Activated T-cell treated with anti-CD3 and anti-CD28 coated beads for 24 hours (primary cell): ENCODE measurements around the gene ZMYND15.

ENCODE experiments used
- DNase-seq: peaks from one replicate; pipeline ENCODE4 v3.0.0-alpha.2; 2020; ENCODE audit warnings: low read depth

Gene ZMYND15

DNA sequence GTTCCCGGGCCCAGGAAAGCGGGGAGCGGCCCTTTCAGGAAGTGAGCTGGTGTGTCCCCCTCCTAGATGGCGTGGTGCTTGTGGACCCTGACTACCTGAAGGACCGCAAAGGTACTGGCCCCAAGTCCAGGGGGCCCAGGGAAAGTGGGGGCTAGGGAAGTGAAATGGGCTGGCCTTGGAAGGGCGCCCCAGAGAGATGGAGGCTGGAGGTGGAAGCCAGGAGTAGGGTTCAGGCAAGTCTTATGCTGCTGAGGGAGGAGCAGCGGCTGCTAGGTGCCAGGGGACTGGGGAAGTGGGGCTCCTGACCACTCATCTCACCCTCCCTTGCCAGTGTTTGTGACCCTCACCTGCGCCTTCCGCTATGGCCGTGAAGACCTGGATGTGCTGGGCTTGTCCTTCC lies 23.6 kb upstream of the ZMYND15 start:
- DNase-seq, result no peak

DNA sequence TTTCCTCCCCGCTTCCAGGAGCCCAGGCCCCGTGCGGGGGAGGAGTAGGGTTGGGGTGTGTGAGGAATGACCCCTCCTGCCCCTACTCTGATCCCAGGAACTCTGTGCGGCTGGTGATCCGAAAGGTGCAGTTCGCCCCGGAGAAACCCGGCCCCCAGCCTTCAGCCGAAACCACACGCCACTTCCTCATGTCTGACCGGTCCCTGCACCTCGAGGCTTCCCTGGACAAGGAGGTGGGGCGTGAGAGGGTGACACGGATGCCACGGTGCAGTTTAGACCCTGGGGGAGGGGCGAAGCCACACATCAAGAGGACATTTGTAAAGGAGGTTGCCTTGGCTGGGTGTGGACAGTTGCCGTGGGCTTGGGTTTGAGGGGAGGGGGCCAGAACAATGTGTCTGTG lies 21.8 kb upstream of the ZMYND15 start:
- DNase-seq, result no peak

DNA sequence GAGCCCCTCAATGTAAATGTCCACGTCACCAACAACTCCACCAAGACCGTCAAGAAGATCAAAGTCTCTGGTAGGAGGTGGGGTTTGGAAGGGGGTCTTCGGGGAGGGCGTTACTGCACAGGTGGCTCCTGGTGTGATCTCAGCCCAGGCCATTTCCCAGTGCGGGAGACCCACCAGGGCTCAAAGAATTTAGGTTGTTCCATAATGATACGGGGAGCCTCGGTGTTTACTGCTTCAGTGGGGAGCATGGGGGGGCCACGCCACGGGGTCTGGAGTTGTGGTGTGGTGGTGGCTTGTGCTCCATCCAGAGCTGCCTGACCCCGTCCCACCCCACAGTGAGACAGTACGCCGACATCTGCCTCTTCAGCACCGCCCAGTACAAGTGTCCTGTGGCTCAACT lies 21.4 kb upstream of the ZMYND15 start:
- DNase-seq, result no peak

DNA sequence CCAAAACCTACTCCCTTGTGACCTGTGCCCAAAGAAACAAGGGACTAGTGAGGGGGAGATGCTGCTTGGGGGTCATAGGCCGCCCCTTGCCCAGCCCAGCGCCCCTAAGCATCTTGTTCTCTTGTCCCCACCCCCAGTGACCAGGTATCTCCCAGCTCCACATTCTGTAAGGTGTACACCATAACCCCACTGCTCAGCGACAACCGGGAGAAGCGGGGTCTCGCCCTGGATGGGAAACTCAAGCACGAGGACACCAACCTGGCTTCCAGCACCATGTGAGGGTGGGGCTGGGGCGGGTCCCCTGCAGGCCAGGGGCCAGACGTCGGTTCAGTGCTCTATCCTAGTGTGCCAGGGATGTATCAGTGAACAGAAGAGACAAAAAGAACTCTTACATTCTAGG lies 20.5 kb upstream of the ZMYND15 start:
- DNase-seq, result no peak

DNA sequence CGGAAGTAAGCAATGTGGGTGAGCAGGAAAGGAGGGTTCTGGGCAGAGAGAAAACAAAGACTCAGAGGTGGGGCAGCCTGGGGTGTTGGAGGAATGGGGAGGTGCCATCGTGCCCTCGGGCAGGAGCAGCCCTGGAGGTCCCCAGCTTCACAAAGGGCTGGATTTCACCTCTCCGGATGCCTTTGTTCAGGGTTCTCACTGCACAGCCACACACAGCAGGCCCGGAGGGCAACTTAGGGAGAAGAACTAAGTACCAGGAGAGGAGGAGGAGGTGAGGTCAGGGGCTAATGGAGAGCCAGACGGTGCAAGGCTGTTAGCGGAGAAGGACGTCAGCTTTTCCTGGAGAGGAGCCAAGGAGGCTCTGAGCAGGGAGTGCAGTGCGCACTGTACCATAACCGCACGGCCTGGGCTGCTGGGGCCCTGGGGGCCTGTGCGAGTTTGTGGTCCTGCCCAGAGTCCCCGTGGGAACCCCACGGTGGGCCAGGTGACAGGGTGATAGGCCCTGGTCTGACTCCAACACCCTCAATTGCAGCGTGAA lies 19.9 kb upstream of the ZMYND15 start:
- DNase-seq, result no peak

DNA sequence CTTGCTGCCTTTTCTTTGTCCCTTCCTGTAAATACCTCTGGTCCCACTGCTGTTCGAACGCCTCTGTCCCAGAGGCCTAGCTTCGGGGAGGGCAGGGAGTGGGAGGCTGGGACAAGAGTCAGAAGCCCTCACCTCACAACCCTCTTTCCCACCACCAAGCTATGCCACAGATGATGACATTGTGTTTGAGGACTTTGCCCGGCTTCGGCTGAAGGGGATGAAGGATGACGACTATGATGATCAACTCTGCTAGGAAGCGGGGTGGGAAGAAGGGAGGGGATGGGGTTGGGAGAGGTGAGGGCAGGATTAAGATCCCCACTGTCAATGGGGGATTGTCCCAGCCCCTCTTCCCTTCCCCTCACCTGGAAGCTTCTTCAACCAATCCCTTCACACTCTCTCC lies 18.8 kb upstream of the ZMYND15 start:
- no peak for DNase-seq

DNA sequence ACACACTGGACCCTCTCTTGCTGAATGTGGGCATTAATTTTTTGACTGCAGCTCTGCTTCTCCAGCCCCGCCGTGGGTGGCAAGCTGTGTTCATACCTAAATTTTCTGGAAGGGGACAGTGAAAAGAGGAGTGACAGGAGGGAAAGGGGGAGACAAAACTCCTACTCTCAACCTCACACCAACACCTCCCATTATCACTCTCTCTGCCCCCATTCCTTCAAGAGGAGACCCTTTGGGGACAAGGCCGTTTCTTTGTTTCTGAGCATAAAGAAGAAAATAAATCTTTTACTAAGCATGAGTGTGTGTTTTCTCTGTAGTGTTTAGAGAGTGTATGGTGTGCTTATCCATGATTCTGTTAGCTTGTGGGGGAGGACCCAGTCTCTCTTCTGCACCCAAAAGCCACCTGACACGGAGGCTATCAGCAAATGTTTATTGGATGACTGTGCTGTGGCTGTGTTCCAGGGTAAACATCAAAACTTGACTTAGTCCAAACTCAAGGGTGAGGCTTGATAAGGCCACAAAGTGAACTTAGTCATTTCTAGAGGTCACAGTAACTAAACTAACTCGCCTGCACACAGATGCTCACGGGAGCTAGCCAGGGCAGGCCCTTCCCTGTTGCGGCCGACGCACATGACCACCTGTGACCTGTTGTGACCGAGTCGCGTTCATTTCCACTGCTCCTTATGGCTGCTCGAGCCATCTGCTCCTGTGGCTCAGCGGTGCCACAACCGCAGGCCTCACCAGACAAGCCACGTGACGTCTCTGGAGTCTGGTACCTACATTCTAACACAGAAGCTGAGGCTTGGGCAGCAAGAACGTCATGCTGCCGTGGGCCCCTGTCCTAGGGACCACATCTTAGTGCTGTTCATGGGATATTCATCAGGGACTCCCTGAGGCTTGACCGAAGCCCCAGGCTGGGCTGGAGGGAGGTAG lies 18.2 kb upstream of the ZMYND15 start:
- no peak for DNase-seq

DNA sequence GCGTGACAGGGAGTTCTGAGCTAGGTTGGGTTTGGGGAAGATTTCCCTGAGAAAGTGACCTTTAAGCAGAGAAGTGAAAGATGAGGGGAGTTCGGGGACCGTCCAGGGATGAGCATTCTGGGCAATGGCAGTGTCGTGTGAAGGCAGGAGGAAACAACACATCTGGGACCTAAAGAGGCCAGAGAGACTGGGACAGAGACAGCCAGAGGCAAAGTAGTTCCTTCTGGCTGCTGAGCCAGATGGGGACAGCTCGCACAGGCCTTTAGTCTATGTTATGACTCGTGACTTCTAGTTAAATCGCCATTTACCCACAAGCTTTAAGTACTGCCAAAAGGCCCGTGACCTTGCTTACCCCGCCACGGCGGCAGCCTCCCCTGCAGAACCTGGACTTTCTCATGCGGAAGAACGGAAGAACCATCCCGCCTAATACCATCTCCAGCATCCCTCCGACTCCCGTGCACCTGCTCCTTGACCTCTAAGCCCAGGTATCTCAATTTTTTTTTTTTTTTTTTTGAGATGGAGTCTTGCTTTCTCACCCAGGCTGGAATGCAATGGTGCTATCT lies 16.9 kb upstream of the ZMYND15 start:
- DNase-seq, result no peak

DNA sequence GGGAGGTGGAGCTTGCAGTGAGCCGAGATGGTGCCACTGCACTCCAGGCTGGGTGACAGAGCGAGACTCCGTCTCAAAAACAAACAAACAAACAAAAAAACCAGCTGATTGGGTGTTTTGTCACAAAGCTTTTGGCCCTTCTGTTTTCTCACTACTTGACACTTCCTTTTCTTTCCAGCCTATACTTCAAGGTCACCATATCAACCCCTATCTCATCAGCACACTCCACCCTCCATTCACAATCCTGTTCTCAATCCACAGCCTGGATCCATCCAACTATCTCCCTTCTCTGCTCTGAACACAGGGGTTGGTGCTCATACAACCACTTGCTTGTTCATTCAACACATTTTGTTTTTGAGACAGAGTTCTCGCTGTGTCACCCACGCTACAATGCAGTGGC lies 15.0 kb upstream of the ZMYND15 start:
- DNase-seq, result no peak

DNA sequence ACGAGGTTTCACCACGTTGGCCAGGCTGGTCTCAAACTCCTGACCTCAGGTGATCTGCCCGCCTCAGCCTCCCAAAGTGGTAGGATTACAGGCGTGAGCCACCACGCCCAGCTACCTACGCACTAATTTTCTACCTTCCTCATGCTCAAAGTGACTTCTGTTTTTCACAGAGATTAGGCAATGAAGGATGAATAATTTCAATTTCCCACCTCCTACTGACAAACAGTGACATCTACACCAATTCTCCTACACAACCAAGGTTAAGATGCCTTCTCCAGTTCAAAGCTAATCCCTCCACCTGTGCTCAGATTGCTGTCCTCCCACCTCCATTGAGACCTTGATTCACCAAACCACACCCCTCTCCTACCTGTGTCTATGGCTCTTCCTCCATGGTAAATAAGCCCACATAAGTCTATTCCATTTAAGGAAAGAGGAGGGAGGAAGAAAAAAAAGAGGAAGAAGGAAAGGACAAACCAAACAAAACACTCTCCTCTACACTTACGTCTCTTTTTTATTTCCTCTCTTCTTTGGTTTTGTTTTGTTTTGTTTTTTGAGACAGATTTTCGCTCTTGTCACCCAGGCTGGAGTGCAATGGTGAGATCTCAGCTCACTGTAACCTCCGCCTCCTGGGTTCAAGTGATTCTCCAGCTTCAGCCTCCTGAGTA lies 13.9 kb upstream of the ZMYND15 start:
- DNase-seq, result no peak

DNA sequence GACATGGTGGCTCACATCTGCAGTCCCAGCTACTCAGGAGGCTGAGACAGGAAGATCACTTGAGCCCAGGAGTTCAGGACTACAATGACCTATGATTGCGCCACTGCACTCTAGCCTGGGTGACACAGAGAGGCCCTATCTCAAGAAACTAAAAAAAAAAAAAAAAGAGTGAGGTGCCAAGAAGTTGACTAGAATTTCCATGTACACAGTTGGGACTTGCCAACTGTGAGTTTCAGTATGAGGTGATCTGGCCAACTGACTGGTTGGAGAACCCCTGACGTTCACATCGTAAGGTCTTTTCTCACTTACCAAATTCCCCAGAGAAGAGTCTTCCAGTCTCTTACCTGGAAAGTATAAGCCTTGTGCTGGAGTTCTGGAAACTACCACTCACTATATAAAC lies 11.5 kb upstream of the ZMYND15 start:
- no peak for DNase-seq

DNA sequence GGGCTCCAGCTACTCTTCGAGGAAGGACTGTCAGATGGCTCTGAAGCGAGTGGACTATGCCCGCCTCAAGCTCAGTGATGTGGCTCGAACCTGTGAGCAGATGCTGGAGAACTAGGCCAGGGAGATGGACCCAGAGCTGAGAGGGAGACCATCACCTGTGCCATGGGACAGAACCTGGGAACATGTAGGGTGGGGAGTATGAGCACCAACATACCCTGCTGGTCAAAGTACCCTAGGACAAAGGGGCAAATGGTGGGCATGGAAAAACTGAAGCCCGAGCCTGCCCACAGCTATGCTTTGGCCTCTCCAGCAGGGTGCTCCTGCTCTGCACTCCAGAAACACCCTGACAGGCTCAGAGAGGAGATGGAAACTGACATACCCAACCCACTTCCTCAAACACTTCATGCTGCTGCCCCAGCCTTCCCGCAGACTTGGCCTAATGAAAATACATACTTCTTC lies 6.5 kb upstream of the ZMYND15 start:
- DNase-seq, result no peak

DNA sequence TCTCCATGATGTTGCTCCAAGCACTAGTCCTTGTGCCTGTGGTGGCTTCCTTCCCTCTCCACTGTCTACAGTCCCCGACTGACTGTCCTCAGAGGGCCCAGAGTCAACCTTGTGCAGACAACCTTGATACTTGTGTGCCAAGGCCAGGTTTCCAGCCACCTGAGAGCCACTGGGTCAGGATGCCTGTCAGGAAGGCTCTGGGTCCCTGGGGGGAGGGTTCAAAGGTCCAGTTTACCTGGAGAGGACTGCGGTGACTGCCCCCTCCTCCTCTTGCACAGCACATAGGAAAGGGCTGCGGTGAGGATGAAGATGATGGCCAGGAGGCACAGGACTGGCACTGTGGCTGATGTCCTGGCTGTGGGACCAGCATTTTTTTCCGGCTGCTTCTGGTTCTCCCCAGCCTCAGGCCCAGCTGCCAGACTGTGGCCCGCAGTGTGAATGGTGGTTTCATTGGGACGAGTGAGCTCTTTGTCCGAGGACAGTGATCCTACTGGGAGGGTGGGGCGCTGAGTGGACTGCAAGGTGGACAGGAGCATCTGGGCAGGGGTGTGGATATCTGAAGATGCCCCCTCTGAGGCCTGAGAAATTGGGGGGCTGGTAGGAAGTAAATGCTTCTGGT lies 4.7 kb upstream of the ZMYND15 start:
- no peak for DNase-seq

DNA sequence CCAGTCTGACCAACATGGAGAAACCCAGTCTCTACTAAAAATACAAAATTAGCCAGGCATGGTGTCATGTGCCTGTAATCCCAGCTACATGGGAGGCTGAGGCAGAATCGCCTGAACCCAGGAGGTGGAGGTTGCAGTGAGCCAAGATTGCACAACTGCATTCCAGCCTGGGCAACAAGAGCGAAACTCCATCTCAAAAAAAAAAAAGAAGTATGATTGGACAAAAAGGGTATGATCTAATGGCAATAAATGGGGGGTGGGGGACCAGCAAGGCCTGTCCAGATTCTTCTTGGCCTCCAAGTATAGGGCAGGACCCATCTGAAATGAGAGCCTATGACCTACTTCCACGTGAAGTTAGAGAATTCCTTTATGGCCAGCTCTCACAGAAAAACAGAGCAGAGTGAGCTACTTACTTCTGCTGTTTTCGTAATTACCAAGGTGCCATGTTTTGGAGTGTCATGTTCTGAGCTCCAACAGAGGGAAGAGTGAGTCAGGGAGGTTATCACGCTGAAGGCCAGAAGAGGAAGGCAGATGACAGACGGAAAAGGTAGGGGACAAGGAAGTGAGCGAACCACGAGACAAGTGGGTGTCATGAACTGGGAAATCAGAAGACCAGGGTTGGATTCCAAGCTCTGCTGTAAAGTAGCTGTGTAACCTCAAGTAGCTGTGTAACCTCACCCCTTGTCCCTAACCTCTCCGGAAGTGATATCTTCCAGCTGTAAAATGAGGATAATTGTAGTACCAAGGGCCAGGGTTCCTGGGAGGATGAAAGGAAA lies 3.6 kb upstream of the ZMYND15 start:
- DNase-seq, result no peak

DNA sequence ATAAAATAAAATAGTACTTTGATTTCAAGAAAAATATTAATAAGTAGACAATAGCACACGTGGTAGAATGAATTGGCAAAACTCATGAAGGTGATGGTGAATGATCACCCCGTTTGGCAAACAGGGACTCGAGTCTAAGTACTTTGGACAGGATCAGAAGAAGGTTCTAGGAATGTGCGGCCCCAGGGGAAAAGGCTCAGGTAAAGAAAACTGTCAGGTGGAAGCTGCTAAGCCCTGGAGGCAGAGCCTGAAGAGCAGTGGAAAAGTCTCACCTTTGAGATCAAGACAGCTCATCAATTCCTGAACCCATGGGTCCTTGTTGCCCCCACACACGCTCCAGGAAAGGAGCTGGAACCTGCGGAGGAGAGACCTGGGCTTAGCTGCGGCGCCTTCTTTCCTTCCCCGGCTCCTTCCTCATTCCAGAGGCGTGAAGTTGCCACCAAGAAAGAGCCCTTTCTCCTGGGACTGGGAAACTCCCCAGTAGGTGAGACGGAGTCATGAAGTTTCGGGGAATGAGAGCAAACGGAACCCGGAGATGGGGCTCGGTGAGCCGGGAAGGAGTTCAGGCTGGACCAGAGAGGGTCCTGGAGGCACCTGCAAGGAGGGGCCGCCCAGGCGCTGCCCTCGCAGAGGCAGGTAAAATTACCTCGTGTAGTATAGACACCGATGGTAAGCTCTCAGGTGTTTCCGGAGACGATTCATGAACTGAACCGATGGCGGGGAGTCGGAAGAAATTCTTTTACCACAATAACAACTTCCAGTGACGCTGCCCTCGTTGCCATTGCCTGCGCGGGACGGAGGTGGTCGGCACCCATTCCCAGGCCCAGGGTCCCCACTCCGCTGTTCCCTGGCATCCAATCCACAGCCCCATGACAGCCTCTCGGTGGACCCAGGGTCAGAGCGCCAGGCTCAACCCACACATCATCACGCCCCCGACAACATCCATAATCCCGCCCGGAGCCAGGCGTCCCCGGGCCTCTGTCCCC lies 1.2 kb upstream of the ZMYND15 start:
- no peak for DNase-seq

DNA sequence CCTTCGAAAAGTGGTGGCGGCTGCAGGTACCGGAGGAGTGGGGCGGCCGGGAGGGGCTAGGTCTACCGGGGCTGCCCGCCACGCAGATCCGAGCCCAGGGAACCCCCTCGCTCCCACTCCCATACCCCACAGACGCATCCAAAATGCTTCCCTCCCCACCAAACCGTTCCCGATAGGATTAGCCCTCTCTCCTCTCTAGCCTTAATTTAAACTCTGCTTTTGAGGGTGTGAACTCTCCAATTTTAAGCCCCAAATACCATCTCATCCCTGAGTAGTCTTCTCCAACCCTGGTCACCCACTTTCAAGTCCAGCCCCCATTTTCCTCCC lies 355 bp downstream of the ZMYND15 start:
- no peak for DNase-seq

DNA sequence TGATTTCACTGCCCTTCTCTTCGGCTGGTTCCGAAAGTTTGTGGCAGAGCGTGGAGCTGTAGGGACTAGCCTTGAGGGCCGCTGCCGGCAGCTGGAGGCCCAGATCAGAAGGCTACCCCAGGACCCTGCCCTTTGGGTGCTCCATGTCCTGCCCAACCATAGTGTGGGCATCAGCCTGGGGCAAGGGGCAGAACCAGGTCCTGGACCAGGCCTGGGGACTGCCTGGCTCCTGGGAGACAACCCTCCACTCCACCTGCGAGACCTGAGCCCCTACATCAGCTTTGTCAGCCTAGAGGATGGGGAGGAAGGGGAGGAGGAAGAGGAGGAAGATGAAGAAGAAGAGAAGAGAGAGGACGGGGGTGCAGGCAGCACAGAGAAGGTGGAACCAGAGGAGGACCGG lies 951 bp downstream of the ZMYND15 start:
- no peak for DNase-seq

DNA sequence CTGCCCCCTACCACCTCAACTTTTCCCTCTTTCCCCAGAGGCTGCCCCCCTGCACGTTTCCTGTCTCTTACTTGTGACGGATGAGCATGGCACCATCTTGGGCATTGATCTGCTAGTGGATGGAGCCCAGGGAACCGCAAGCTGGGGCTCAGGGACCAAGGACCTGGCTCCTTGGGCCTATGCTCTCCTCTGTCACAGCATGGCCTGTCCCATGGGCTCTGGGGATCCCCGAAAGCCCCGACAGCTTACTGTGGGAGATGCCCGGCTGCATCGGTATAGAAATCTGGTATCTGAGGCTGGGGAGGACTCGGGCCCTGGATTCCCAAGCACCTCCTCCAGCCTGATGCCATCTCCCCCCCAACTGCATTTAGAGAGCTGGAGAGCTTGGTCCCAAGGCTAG lies 1.9 kb downstream of the ZMYND15 start:
- DNase-seq, result no peak

DNA sequence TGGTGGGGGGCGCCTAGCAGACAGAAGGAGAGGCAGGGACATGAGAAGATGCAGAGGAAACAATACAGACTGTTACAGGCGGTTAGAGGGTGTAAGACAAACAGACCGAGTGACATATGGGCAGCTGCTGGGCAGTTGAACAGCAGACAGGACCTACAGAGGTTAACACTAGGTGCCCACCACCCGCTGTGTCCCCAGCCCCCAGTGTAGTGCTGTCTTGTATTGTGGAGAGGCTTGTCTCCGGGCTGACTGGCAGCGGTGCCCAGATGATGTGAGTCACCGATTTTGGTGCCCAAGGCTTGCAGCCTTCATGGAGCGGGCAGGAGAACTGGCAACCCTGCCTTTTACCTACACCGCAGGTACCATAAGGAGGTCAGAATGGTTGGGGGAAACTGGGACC lies 2.5 kb downstream of the ZMYND15 start:
- no peak for DNase-seq

DNA sequence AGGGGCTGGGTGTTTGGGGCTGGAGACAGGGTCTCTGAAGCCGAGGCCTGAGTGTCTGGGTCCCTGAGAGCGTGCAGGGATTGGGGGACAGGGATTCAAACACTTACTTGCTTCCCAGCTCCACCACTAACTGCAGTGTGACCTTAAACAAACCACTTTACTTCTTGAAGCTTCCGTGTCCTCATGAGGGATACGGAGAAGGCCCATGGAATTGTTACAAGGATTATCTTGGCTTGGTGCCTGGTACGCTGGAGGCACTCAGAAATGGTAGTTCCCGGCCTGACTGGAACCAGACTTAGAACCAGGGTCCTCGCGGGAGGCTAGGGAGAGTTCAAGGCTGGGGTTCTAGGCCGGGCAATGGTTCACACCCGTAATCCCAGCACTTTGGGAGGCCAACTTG lies 3.0 kb downstream of the ZMYND15 start:
- DNase-seq, result no peak

DNA sequence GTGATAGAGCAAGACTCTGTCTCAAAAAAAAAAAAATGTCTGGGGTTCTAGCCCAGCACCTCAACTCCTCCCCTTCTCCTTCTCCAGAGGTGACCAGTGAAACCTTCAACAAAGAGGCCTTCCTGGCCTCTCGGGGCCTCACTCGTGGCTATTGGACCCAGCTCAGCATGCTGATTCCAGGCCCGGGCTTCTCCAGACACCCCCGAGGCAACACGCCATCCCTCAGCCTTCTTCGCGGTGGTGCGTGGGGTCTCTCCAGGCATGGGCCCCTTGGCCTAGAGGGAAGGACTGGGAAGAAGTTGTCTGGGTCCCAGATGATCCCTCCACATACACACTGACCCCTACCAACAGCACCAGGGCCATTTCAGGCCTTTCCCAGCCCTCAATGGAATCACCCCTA lies 3.6 kb downstream of the ZMYND15 start:
- no peak for DNase-seq
